ENCODE data around the gene HEMGN.

The HEMGN gene

GRCh38 chr9:97910357-97910756 lies 27.6 kb downstream of the HEMGN start:
- Histone ChIP-seq H2BK15ac (ENCODE audit: low read depth, poor library complexity, severe bottlenecking) (no peak overlapping the region), H3K4ac (ENCODE audit: low read depth in 1 of 2, low read length in 2 of 2) (no peak overlapping the region), H3K9me3 (ENCODE audit: control insufficient read depth, low read length) (no peaks in the 10 kb centered on the region), H3K18ac (ENCODE audit: low read depth in 1 of 2, low read length in 2 of 2) (no peak overlapping the region), H3K27me3 (ENCODE audit: control insufficient read depth in 1 of 2, insufficient read depth in 1 of 2, low read length in 2 of 2) (no peaks in the 10 kb centered on the region), H3K9ac (ENCODE audit: low read length) (no peak overlapping the region), H3K36me3 (ENCODE audit: control insufficient read depth in 1 of 2, insufficient read depth in 2 of 2, low read depth in 1 of 2, low read length in 2 of 2) (peaks cover 27 to 68% of the 10 kb centered on the region in 2 experiments), H2BK120ac (ENCODE audit: low read depth, low read length) (no peak overlapping the region), H2BK5ac (ENCODE audit: low read depth, low read length, poor library complexity, severe bottlenecking) (no peak overlapping the region), H2AK5ac (ENCODE audit: low read length, severe bottlenecking) (no peak overlapping the region), H2AFZ (ENCODE audit: low read depth, low read length) (no peak overlapping the region), H3K4me3 (ENCODE audit: insufficient read depth in 1 of 2, low read depth in 1 of 2, low read length in 2 of 2) (no peak overlapping the region), H3K4me1 (ENCODE audit: control insufficient read depth, insufficient read depth, low read depth, low read length) (no peaks in the 10 kb centered on the region), H2BK12ac (ENCODE audit: low read length in 2 of 2) (no peak overlapping the region), H4K8ac (ENCODE audit: low read length) (no peak overlapping the region), H3K14ac (ENCODE audit: low read length in 2 of 2) (no peak overlapping the region), H3K27ac (ENCODE audit: low read length, poor library complexity, severe bottlenecking) (no peak overlapping the region), H3K23ac (ENCODE audit: low read length in 2 of 2) (no peak overlapping the region), H3K79me1 (replicated peaks; ENCODE audit: low read length, poor library complexity, severe bottlenecking) (peaks cover 20% of the 10 kb centered on the region), H3K4me2 (ENCODE audit: low read length, poor library complexity, severe bottlenecking) (no peak overlapping the region), H4K91ac (ENCODE audit: low read length) (no peak overlapping the region)
- WGBS, result 93% methylated on average over 6 of the region's 6 CpGs
- no peak for DNase-seq

GRCh38 chr9:97908705-97909104 lies 29.3 kb downstream of the HEMGN start:
- Histone ChIP-seq H2BK12ac (ENCODE audit: low read length in 2 of 2) (no peak overlapping the region), H4K8ac (ENCODE audit: low read length) (no peak overlapping the region), H3K14ac (ENCODE audit: low read length in 2 of 2) (no peak overlapping the region), H3K23ac (ENCODE audit: low read length in 2 of 2) (no peak overlapping the region), H3K9me3 (ENCODE audit: control insufficient read depth, low read length) (no peaks in the 10 kb centered on the region), H3K4me1 (ENCODE audit: control insufficient read depth, insufficient read depth, low read depth, low read length) (peaks cover 1% of the 10 kb centered on the region), H4K91ac (ENCODE audit: low read length) (no peak overlapping the region), H3K27me3 (ENCODE audit: control insufficient read depth in 1 of 2, insufficient read depth in 1 of 2, low read length in 2 of 2) (no peaks in the 10 kb centered on the region), H3K4me3 (ENCODE audit: insufficient read depth in 1 of 2, low read depth in 1 of 2, low read length in 2 of 2) (no peak overlapping the region), H3K36me3 (ENCODE audit: control insufficient read depth in 1 of 2, insufficient read depth in 2 of 2, low read depth in 1 of 2, low read length in 2 of 2) (peaks cover 31 to 63% of the 10 kb centered on the region in 2 experiments), H3K4me2 (ENCODE audit: low read length, poor library complexity, severe bottlenecking) (no peak overlapping the region), H2AFZ (ENCODE audit: low read depth, low read length) (no peak overlapping the region), H3K9ac (ENCODE audit: low read length) (no peak overlapping the region), H2AK5ac (ENCODE audit: low read length, severe bottlenecking) (no peak overlapping the region), H2BK15ac (ENCODE audit: low read depth, poor library complexity, severe bottlenecking) (no peak overlapping the region), H2BK5ac (ENCODE audit: low read depth, low read length, poor library complexity, severe bottlenecking) (no peak overlapping the region), H2BK120ac (ENCODE audit: low read depth, low read length) (no peak overlapping the region), H3K79me1 (replicated peaks; ENCODE audit: low read length, poor library complexity, severe bottlenecking) (peaks cover 27% of the 10 kb centered on the region), H3K4ac (ENCODE audit: low read depth in 1 of 2, low read length in 2 of 2) (no peak overlapping the region), H3K18ac (ENCODE audit: low read depth in 1 of 2, low read length in 2 of 2) (no peak overlapping the region), H3K27ac (ENCODE audit: low read length, poor library complexity, severe bottlenecking) (no peak overlapping the region)
- no peak for DNase-seq
- WGBS, result 100% methylated on average over 1 of the region's 1 CpG

GRCh38 chr9:97907632-97908031 lies 30.3 kb downstream of the HEMGN start:
- no peak overlapping the region for H3K18ac ChIP-seq (ENCODE audit: low read depth in 1 of 2, low read length in 2 of 2)
- no peak overlapping the region for H2AFZ ChIP-seq (ENCODE audit: low read depth, low read length)
- WGBS, result 91% methylated on average over 5 of the region's 5 CpGs

GRCh38 chr9:97907046-97907445 lies 30.9 kb downstream of the HEMGN start:
- 98% methylated on average over 3 of the region's 3 CpGs for WGBS
- H2BK15ac ChIP-seq (ENCODE audit: low read depth, poor library complexity, severe bottlenecking), result no peak overlapping the region
- H3K9ac ChIP-seq (ENCODE audit: low read length), result no peak overlapping the region
- H3K23ac ChIP-seq (ENCODE audit: low read length in 2 of 2), result no peak overlapping the region
- H2BK5ac ChIP-seq (ENCODE audit: low read depth, low read length, poor library complexity, severe bottlenecking), result no peak overlapping the region
- peaks cover 29% of the 10 kb centered on the region for H3K79me1 ChIP-seq (replicated peaks; ENCODE audit: low read length, poor library complexity, severe bottlenecking)
- H2AK5ac ChIP-seq (ENCODE audit: low read length, severe bottlenecking), result no peak overlapping the region
- no peak for DNase-seq
- no peak overlapping the region for H3K4me3 ChIP-seq (ENCODE audit: insufficient read depth in 1 of 2, low read depth in 1 of 2, low read length in 2 of 2)
- H2BK120ac ChIP-seq (ENCODE audit: low read depth, low read length), result no peak overlapping the region
- H3K4ac ChIP-seq (ENCODE audit: low read depth in 1 of 2, low read length in 2 of 2), result no peak overlapping the region
- no peaks in the 10 kb centered on the region for H3K9me3 ChIP-seq (ENCODE audit: control insufficient read depth, low read length)
- H4K8ac ChIP-seq (ENCODE audit: low read length), result no peak overlapping the region
- H3K4me2 ChIP-seq (ENCODE audit: low read length, poor library complexity, severe bottlenecking), result no peak overlapping the region
- H3K14ac ChIP-seq (ENCODE audit: low read length in 2 of 2), result no peak overlapping the region
- H2BK12ac ChIP-seq (ENCODE audit: low read length in 2 of 2), result no peak overlapping the region
- no peak overlapping the region for H4K91ac ChIP-seq (ENCODE audit: low read length)
- no peak overlapping the region for H2AFZ ChIP-seq (ENCODE audit: low read depth, low read length)
- no peaks in the 10 kb centered on the region for H3K27me3 ChIP-seq (ENCODE audit: control insufficient read depth in 1 of 2, insufficient read depth in 1 of 2, low read length in 2 of 2)
- peaks cover 31 to 50% of the 10 kb centered on the region in 2 experiments for H3K36me3 ChIP-seq (ENCODE audit: control insufficient read depth in 1 of 2, insufficient read depth in 2 of 2, low read depth in 1 of 2, low read length in 2 of 2)
- no peak overlapping the region for H3K27ac ChIP-seq (ENCODE audit: low read length, poor library complexity, severe bottlenecking)
- H3K4me1 ChIP-seq (ENCODE audit: control insufficient read depth, insufficient read depth, low read depth, low read length), result peaks cover 1% of the 10 kb centered on the region
- no peak overlapping the region for H3K18ac ChIP-seq (ENCODE audit: low read depth in 1 of 2, low read length in 2 of 2)

More at GRCh38 chr9:97907632-97908031, 30.3 kb downstream of the HEMGN start:
- Histone ChIP-seq H3K9ac (ENCODE audit: low read length) (no peak overlapping the region), H2BK12ac (ENCODE audit: low read length in 2 of 2) (no peak overlapping the region), H3K23ac (ENCODE audit: low read length in 2 of 2) (no peak overlapping the region), H3K9me3 (ENCODE audit: control insufficient read depth, low read length) (no peaks in the 10 kb centered on the region), H3K27me3 (ENCODE audit: control insufficient read depth in 1 of 2, insufficient read depth in 1 of 2, low read length in 2 of 2) (no peaks in the 10 kb centered on the region), H3K27ac (ENCODE audit: low read length, poor library complexity, severe bottlenecking) (no peak overlapping the region), H3K14ac (ENCODE audit: low read length in 2 of 2) (no peak overlapping the region), H3K4ac (ENCODE audit: low read depth in 1 of 2, low read length in 2 of 2) (no peak overlapping the region), H4K8ac (ENCODE audit: low read length) (no peak overlapping the region), H3K79me1 (replicated peaks; ENCODE audit: low read length, poor library complexity, severe bottlenecking) (peaks cover 29% of the 10 kb centered on the region), H2AK5ac (ENCODE audit: low read length, severe bottlenecking) (no peak overlapping the region), H3K4me3 (ENCODE audit: insufficient read depth in 1 of 2, low read depth in 1 of 2, low read length in 2 of 2) (no peak overlapping the region), H3K4me1 (ENCODE audit: control insufficient read depth, insufficient read depth, low read depth, low read length) (peaks cover 1% of the 10 kb centered on the region), H2BK120ac (ENCODE audit: low read depth, low read length) (no peak overlapping the region), H3K36me3 (ENCODE audit: control insufficient read depth in 1 of 2, insufficient read depth in 2 of 2, low read depth in 1 of 2, low read length in 2 of 2) (peaks cover 31 to 56% of the 10 kb centered on the region in 2 experiments), H3K4me2 (ENCODE audit: low read length, poor library complexity, severe bottlenecking) (no peak overlapping the region), H2BK15ac (ENCODE audit: low read depth, poor library complexity, severe bottlenecking) (no peak overlapping the region), H4K91ac (ENCODE audit: low read length) (no peak overlapping the region), H2BK5ac (ENCODE audit: low read depth, low read length, poor library complexity, severe bottlenecking) (no peak overlapping the region)
- no peak for DNase-seq

All from mesenchymal stem cell (in vitro differentiated cells and primary cell).